ENCODE measurements around the gene L1CAM.

Gene L1CAM

GRCh38 chrX:153870791-153871360 is 15.1 kb downstream of the L1CAM start:
- H3K4me2 ChIP-seq, result no peak overlapping the region
- peaks cover 0 to 10% (median 0%) of the 10 kb centered on the region in 10 experiments; a peak in 4 of 20 replicates for H3K4me1 ChIP-seq
- peaks cover 11 to 66% (median 34%) of the 10 kb centered on the region in 11 experiments; a peak in 17 of 22 replicates for H4K20me1 ChIP-seq
- no peak overlapping the region for H3K27ac ChIP-seq
- peaks cover 35 to 88% (median 76%) of the 10 kb centered on the region in 11 experiments for H3K27me3 ChIP-seq
- H3K36me3 ChIP-seq, result peaks cover 0 to 47% (median 0%) of the 10 kb centered on the region in 11 experiments; a peak in 4 of 22 replicates
- TF ChIP-seq Cebpa-rat (IDR thresholded peaks at IDR 0.05), result no peak
- peaks cover 0 to 12% (median 0%) of the 10 kb centered on the region in 11 experiments; a peak in 4 of 22 replicates for H3K9me3 ChIP-seq (replicated peaks in 1 of 11)
- no peak overlapping the region for H3K9ac ChIP-seq
- H3K4me3 ChIP-seq, result no peak overlapping the region

DNA sequence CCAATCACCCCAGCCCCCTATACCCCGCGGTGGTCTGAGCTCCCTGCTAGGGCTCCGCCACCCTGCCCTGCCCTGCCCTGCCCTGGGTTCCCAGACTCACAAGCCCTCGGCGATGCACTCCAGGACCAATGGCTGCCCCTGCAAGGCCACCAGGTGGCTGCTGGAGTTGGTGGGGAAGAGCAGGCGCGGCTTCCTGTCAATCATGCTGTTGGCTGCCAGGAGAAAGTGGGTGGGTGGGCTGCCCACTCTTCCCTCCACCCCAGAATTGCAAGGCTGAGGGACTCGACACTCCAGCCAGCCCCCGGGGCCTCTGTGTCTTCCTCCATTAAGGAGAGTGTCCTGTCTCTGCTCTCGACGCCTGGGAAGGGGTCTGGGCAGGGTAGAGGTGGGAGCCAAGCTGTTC is 15.7 kb downstream of the L1CAM start:
- Histone ChIP-seq H3K9me3 (replicated peaks in 1 of 11) (peaks cover 0 to 12% (median 0%) of the 10 kb centered on the region in 11 experiments; a peak in 4 of 22 replicates), H3K4me3 (no peak overlapping the region), H3K4me2 (peak overlapping the region in 3 of 11 experiments; percentile 1 to 32 (median 30); a peak in 3 of 22 replicates), H3K27me3 (peaks cover 35 to 94% (median 82%) of the 10 kb centered on the region in 11 experiments), H3K4me1 (peaks cover 0 to 10% (median 0%) of the 10 kb centered on the region in 10 experiments; a peak in 4 of 20 replicates), H4K20me1 (peaks cover 11 to 62% (median 34%) of the 10 kb centered on the region in 11 experiments; a peak in 17 of 22 replicates), H3K9ac (no peak overlapping the region), H3K36me3 (peaks cover 0 to 49% (median 0%) of the 10 kb centered on the region in 11 experiments; a peak in 4 of 22 replicates), H3K27ac (no peak overlapping the region)
- no peak for TF ChIP-seq Cebpa-rat (IDR thresholded peaks at IDR 0.05)

DNA sequence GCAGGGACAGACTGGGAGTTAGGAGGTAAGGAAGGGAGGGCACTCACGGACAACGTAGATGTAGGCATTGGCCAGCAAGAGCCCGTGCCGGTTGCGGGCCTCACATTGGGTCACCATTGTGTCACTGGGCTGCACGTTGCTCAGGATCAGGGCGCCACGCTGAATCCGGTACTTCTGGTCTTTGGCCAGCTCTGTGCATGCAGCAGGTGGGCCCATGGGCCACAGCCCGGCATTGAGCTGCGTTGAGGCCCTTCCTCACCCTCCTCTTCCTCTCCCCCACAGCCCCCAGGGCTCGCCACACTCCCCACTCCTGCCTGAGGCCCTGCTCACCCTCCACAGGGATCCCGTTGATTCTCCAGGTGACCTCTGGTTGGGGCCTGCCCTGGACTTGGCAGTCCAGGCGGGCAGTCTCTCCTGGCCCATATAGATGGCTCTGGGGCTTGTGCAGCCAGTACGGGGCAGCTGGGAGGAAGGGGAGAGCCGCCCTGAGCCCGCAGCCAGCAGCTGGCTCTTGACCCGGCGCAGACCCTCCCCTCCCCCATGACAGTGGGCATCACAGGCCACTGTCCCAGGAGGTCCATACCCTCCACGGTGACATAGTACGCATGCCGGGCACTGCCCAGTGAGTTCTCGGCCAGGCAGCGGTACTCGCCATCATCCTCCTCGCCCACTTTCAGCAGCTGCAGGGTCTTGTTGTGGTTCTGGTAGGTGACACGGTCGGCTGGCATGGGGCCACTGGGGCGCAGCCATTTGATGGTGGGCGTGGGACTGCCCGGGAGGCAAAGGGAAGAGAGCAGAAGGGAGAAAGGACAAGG is 16.3 kb downstream of the L1CAM start:
- peaks cover 0 to 12% (median 0%) of the 10 kb centered on the region in 11 experiments; a peak in 4 of 22 replicates for H3K9me3 ChIP-seq (replicated peaks in 1 of 11)
- H3K27ac ChIP-seq, result no peak overlapping the region
- TF ChIP-seq Cebpa-rat (IDR thresholded peaks at IDR 0.05), result no peak
- H3K9ac ChIP-seq, result no peak overlapping the region
- H3K36me3 ChIP-seq, result peaks cover 0 to 49% (median 0%) of the 10 kb centered on the region in 11 experiments; a peak in 4 of 22 replicates
- peak overlapping the region in 3 of 11 experiments; percentile 1 to 32 (median 30); a peak in 3 of 22 replicates for H3K4me2 ChIP-seq
- peaks cover 31 to 96% (median 84%) of the 10 kb centered on the region in 11 experiments for H3K27me3 ChIP-seq
- H3K4me1 ChIP-seq, result peaks cover 0 to 15% (median 4%) of the 10 kb centered on the region in 10 experiments; a peak in 12 of 20 replicates
- H3K4me3 ChIP-seq, result no peak overlapping the region
- peaks cover 10 to 60% (median 28%) of the 10 kb centered on the region in 11 experiments; a peak in 17 of 22 replicates for H4K20me1 ChIP-seq

DNA sequence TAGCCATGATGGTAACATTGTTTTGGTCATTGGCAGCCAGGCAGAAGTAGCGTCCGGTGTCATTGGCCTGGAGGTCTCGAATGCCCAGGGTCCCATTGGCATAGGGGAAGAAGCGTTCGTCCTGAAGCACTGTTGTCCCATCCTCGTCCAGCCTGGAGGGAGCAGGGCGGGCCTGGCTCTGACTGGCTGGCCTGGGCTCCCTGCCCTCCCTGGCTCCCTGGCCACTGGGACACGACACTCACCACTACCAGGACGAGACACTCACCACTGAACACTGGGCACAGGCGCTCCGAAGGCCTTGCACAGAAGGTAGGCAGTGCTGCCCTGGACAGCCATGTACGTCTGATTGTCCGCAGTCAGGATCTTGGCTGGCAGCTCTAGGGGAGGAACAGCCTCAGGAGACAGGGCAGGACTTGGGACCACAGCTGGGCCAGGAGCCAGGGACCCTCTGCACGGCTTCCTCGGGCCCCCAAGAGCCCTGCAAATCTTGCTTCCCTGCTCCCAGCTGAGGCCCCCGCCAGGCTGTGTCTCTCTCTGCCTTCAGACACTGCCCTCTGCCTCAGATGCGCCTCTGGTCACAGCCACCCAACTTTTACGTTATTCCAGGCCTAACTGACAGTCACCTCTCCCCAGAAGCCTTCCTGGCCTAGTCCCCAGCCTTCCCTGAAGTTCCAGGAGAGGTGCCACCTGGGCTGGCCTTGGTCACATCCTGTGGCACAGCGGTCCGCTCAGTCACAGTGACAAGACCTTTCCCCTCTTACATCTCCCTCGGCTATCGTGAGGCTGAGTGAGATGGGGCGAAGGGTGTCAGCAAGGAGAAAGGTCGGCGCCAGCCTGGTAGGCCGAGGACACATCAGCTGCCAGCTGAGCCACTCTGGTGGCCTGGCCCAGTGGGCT is 17.1 kb downstream of the L1CAM start:
- Histone ChIP-seq H3K4me1 (peaks cover 0 to 24% (median 13%) of the 10 kb centered on the region in 10 experiments; a peak in 14 of 20 replicates), H3K36me3 (peaks cover 0 to 49% (median 0%) of the 10 kb centered on the region in 11 experiments; a peak in 4 of 22 replicates), H3K27ac (no peak overlapping the region), H3K9ac (no peak overlapping the region), H3K9me3 (replicated peaks in 1 of 11) (peaks cover 0 to 12% (median 0%) of the 10 kb centered on the region in 11 experiments; a peak in 4 of 22 replicates), H3K27me3 (peaks cover 30 to 96% (median 84%) of the 10 kb centered on the region in 11 experiments), H4K20me1 (peaks cover 3 to 60% (median 24%) of the 10 kb centered on the region in 11 experiments; a peak in 16 of 22 replicates), H3K4me3 (no peak overlapping the region), H3K4me2 (no peak overlapping the region)
- no peak for TF ChIP-seq Cebpa-rat (IDR thresholded peaks at IDR 0.05)

- H3K27ac ChIP-seq, result no peak overlapping the region
- peaks cover 0 to 60% (median 21%) of the 10 kb centered on the region in 11 experiments; a peak in 17 of 22 replicates for H4K20me1 ChIP-seq
- H3K36me3 ChIP-seq, result peaks cover 0 to 49% (median 0%) of the 10 kb centered on the region in 11 experiments; a peak in 4 of 22 replicates
- no peak overlapping the region for H3K9ac ChIP-seq
- no peak overlapping the region for H3K4me3 ChIP-seq
- peaks cover 0 to 12% (median 0%) of the 10 kb centered on the region in 11 experiments; a peak in 4 of 22 replicates for H3K9me3 ChIP-seq (replicated peaks in 1 of 11)
- H3K27me3 ChIP-seq, result peaks cover 30 to 96% (median 84%) of the 10 kb centered on the region in 11 experiments
- TF ChIP-seq Cebpa-rat (IDR thresholded peaks at IDR 0.05), result no peak
- H3K4me2 ChIP-seq, result no peak overlapping the region
- H3K4me1 ChIP-seq, result peaks cover 0 to 35% (median 24%) of the 10 kb centered on the region in 10 experiments; a peak in 14 of 20 replicates
These were observed 18.3 kb downstream of the L1CAM start for GRCh38 chrX:153867671-153868070.

DNA sequence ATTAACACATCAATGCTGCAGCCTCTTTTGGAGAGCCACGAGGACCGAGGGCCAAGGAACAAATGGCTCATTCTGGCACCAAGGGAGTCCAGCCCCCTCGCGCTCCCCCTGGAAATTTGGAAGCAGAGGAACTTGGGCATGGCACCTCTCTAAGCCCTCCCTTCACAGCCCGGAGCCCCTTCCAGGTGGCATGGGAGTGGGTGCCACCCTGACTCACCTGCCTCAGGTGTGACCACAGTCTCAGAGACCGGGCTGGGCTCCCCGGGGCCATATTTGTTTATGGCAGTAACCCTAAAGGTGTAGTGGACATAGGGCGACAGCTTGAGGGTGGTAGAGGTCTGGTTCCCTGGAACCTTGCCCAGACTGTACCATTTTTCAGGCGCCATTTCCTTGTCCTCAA is 18.8 kb downstream of the L1CAM start:
- no peak overlapping the region for H3K9ac ChIP-seq
- no peak overlapping the region for H3K4me2 ChIP-seq
- no peak overlapping the region for H3K4me3 ChIP-seq
- H3K27me3 ChIP-seq, result peaks cover 30 to 96% (median 84%) of the 10 kb centered on the region in 11 experiments
- H3K27ac ChIP-seq, result no peak overlapping the region
- no peak for TF ChIP-seq Cebpa-rat (IDR thresholded peaks at IDR 0.05)
- peaks cover 0 to 45% (median 0%) of the 10 kb centered on the region in 11 experiments; a peak in 4 of 22 replicates for H3K36me3 ChIP-seq
- H3K9me3 ChIP-seq (replicated peaks in 1 of 11), result peaks cover 0 to 12% (median 0%) of the 10 kb centered on the region in 11 experiments; a peak in 4 of 22 replicates
- peaks cover 0 to 60% (median 16%) of the 10 kb centered on the region in 11 experiments; a peak in 15 of 22 replicates for H4K20me1 ChIP-seq
- H3K4me1 ChIP-seq, result peaks cover 0 to 36% (median 25%) of the 10 kb centered on the region in 10 experiments; a peak in 14 of 20 replicates

GRCh38 chrX:153866302-153867019 is 19.5 kb downstream of the L1CAM start:
- Histone ChIP-seq H3K27ac (no peak overlapping the region), H3K27me3 (peaks cover 31 to 97% (median 87%) of the 10 kb centered on the region in 11 experiments), H3K4me3 (no peak overlapping the region), H4K20me1 (peaks cover 0 to 60% (median 13%) of the 10 kb centered on the region in 11 experiments; a peak in 14 of 22 replicates), H3K4me2 (no peak overlapping the region), H3K9me3 (replicated peaks in 1 of 11) (peaks cover 0 to 12% (median 0%) of the 10 kb centered on the region in 11 experiments; a peak in 4 of 22 replicates), H3K9ac (no peak overlapping the region), H3K36me3 (peaks cover 0 to 43% (median 0%) of the 10 kb centered on the region in 11 experiments; a peak in 4 of 22 replicates), H3K4me1 (peaks cover 0 to 36% (median 25%) of the 10 kb centered on the region in 10 experiments; a peak in 14 of 20 replicates)
- TF ChIP-seq Cebpa-rat (IDR thresholded peaks at IDR 0.05), result no peak

Data from BLaER1 treated with 17β-estradiol and CSF1 and Interleukin-3, amounts not matched to agents 10 nM and 100 nM (cell line).